ENCODE data around the gene AGER. TPM values are rescaled to one million over a fixed set of nuclear protein-coding genes. Genes with fewer than 3 reads are reported as not detected.
A peak's percentile ranks its signal among the peaks of the same experiment; 100 is the strongest.

The AGER gene
- total and polyA plus RNA-seq, 9 of the 15 experiments (the other 6 are each of a cell fraction or from before 2014, with no cell fraction given): 1.2 to 11.5 (median 4.1) TPM

- no peak for TF ChIP-seq ZNF277 (CRISPR knock-in tag; IDR thresholded peaks at IDR 0.05; ENCODE audit: borderline replicate concordance)
- TF ChIP-seq E2F1 (CRISPR knock-in tag; IDR thresholded peaks at IDR 0.05): no peak
- no peak for TF ChIP-seq ZNF407 (IDR thresholded peaks at IDR 0.05; ENCODE audit: low read depth)
- no peak for TF ChIP-seq KDM4B (IDR thresholded peaks at IDR 0.05; ENCODE audit: borderline replicate concordance in 2 of 2, low read depth in 1 of 2)
- 0 out of 2 replicates have a peak, but pooled peaks have one; percentile 34 for TF ChIP-seq HMGXB4 (CRISPR knock-in tag; IDR thresholded peaks at IDR 0.05)
- no peak for TF ChIP-seq HMBOX1 (IDR thresholded peaks at IDR 0.05)
- TF ChIP-seq ZNF79 (CRISPR knock-in tag; IDR thresholded peaks at IDR 0.05; ENCODE audit: low read depth): peak; percentile 28; the same call in 1 of the 2 replicates
- no peak for TF ChIP-seq ZNF696 (CRISPR knock-in tag; conservative IDR thresholded peaks at IDR 0.05)
- 0 out of 4 replicates have a peak, but pooled peaks of 1 of the 2 experiments have one; percentile 48 for TF ChIP-seq TEAD1 (CRISPR knock-in tag; IDR thresholded peaks at IDR 0.05)
- no peak for TF ChIP-seq ZNF212 (CRISPR knock-in tag; IDR thresholded peaks at IDR 0.05)
- peak; percentile 17 to 47; a peak in 2 of 4 replicates for TF ChIP-seq TBL1XR1 (IDR thresholded peaks at IDR 0.05; ENCODE audit: low read length in 2 of 2)
Observed at GRCh38 chr6:32153564-32154513, 30.2 kb downstream of the AGER start, which contains the start of gene PPT2 (continued).
